Loucy (cell line): ENCODE data around the gene TSPEAR.

Source experiments
- H2AFZ ChIP-seq: fragments of 200-600 bp; sonication (generic); 2 replicates; pipeline ENCODE4 v1.6.0; 2016; ENCODE audit warnings: antibody characterized with exemption, mild to moderate bottlenecking, low read length, moderate library complexity
- H3F3A ChIP-seq: fragments of 200-600 bp; 2 replicates; pipeline ENCODE4 v1.6.0; 2016; ENCODE audit warnings: antibody characterized with exemption, low read depth, mild to moderate bottlenecking
- H3K27me3 ChIP-seq: fragments of 200-600 bp; sonication (generic); 2 replicates; pipeline ENCODE4 v1.6.1; 2014; ENCODE audit warnings: low read length, mild to moderate bottlenecking; ENCODE audit not compliant: insufficient read depth, poor library complexity, severe bottlenecking
- H3K36me3 ChIP-seq: fragments of 200-600 bp; sonication (generic); 2 replicates; pipeline ENCODE4 v1.6.1; 2016; ENCODE audit warnings: low read length; ENCODE audit not compliant: insufficient read depth
- H3K4me1 ChIP-seq: fragments of 200-600 bp; sonication (generic); 2 replicates; pipeline ENCODE4 v1.5.1; 2014; ENCODE audit warnings: low read length, mild to moderate bottlenecking; ENCODE audit not compliant: insufficient read depth, poor library complexity, severe bottlenecking
- H3K4me2 ChIP-seq: fragments of 200-600 bp; sonication (generic); 2 replicates; pipeline ENCODE4 v1.6.0; 2014; ENCODE audit warnings: antibody characterized with exemption, low read length, low read depth, mild to moderate bottlenecking; ENCODE audit not compliant: poor library complexity, severe bottlenecking
- H3K4me3 ChIP-seq: fragments of 200-600 bp; sonication (generic); 2 replicates; pipeline ENCODE4 v1.5.1; 2014; ENCODE audit warnings: low read length, mild to moderate bottlenecking, mixed read lengths; ENCODE audit not compliant: poor library complexity, severe bottlenecking
- H3K79me2 ChIP-seq: fragments of 200-600 bp; sonication (generic); 2 replicates; pipeline ENCODE4 v1.6.1; 2014; ENCODE audit warnings: low read length; ENCODE audit not compliant: insufficient read depth
- H3K9ac ChIP-seq: fragments of 200-600 bp; sonication (generic); 2 replicates; pipeline ENCODE4 v1.6.0; 2014; ENCODE audit warnings: mild to moderate bottlenecking, low read depth, low read length, moderate library complexity; ENCODE audit not compliant: poor library complexity, severe bottlenecking
- H3K9me2 ChIP-seq: fragments of 200-600 bp; sonication (generic); replicated peaks from 2 replicates; pipeline ENCODE4 v1.6.1; 2016; ENCODE audit warnings: low read depth, low read length, mixed read lengths
- H3K9me3 ChIP-seq: fragments of 200-600 bp; sonication (generic); 2 replicates; pipeline ENCODE4 v1.6.1; 2014; ENCODE audit warnings: mild to moderate bottlenecking, antibody characterized with exemption, low read length, low read depth; ENCODE audit not compliant: insufficient read depth
- H4K20me1 ChIP-seq: fragments of 200-600 bp; sonication (generic); 2 replicates; pipeline ENCODE4 v1.6.0; 2014; ENCODE audit warnings: antibody characterized with exemption, low read length, mild to moderate bottlenecking; ENCODE audit not compliant: insufficient read depth, poor library complexity, severe bottlenecking
- CTCF ChIP-seq: fragments of 200-600 bp; sonication (generic); conservative IDR thresholded peaks from 2 replicates; pipeline ENCODE4 v1.5.1; 2014; ENCODE audit warnings: mild to moderate bottlenecking, antibody characterized with exemption, low read length
- EZH2phosphoT487 ChIP-seq: fragments of 200-600 bp; IDR thresholded peaks from 2 replicates; pipeline ENCODE4 v1.6.1; 2018; ENCODE audit warnings: antibody characterized with exemption, mild to moderate bottlenecking, moderate library complexity, borderline replicate concordance

TSPEAR gene

GRCh38 chr21:44618504-44618903 lies 92.9 kb downstream of the TSPEAR start:
- Histone ChIP-seq H3K9me2 (no peaks in the 10 kb centered on the region), H3K36me3 (no peaks in the 10 kb centered on the region), H3K27me3 (no peaks in the 10 kb centered on the region), H3K79me2 (no peaks in the 10 kb centered on the region), H2AFZ (no peak overlapping the region; the same call in 1 of the 2 replicates), H3K4me3 (no peak overlapping the region), H3K9ac (no peak overlapping the region), H3K9me3 (peaks cover 6% of the 10 kb centered on the region; the same call in 1 of the 2 replicates), H3K4me2 (no peak overlapping the region), H4K20me1 (no peaks in the 10 kb centered on the region), H3F3A (no peaks in the 10 kb centered on the region), H3K4me1 (no peaks in the 10 kb centered on the region)
- TF ChIP-seq EZH2phosphoT487 = no peak
- no peak for TF ChIP-seq CTCF

- Histone ChIP-seq H4K20me1 (no peaks in the 10 kb centered on the region), H3K4me1 (no peaks in the 10 kb centered on the region), H3K4me2 (no peak overlapping the region), H3K9me2 (no peaks in the 10 kb centered on the region), H3K36me3 (no peaks in the 10 kb centered on the region), H3K27me3 (no peaks in the 10 kb centered on the region), H3K4me3 (no peak overlapping the region), H3K9me3 (peaks cover 3% of the 10 kb centered on the region; the same call in 1 of the 2 replicates), H3K9ac (no peak overlapping the region), H2AFZ (no peak overlapping the region), H3K79me2 (no peaks in the 10 kb centered on the region), H3F3A (no peaks in the 10 kb centered on the region)
- TF ChIP-seq EZH2phosphoT487 (no peak), CTCF (no peak)
These were observed 94.3 kb downstream of the TSPEAR start for GRCh38 chr21:44617071-44617501.

- H3K9me3 ChIP-seq = peaks cover 7% of the 10 kb centered on the region; the same call in 1 of the 2 replicates
- no peak overlapping the region for H3K4me3 ChIP-seq
- no peak overlapping the region for H3K4me2 ChIP-seq
- H3K4me1 ChIP-seq = no peaks in the 10 kb centered on the region
- no peaks in the 10 kb centered on the region for H3K36me3 ChIP-seq
- no peaks in the 10 kb centered on the region for H3F3A ChIP-seq
- no peaks in the 10 kb centered on the region for H3K79me2 ChIP-seq
- no peaks in the 10 kb centered on the region for H3K27me3 ChIP-seq
- no peak overlapping the region for H3K9ac ChIP-seq
- no peak for TF ChIP-seq CTCF
- TF ChIP-seq EZH2phosphoT487 = no peak
- H3K9me2 ChIP-seq = no peaks in the 10 kb centered on the region
- H4K20me1 ChIP-seq = no peaks in the 10 kb centered on the region
- H2AFZ ChIP-seq = no peak overlapping the region
These were observed 94.8 kb downstream of the TSPEAR start for GRCh38 chr21:44616591-44616926.
